CD4-positive, alpha-beta T cell (primary cell): ENCODE results near the gene DNM1L. TPM values are rescaled to one million over a fixed set of nuclear protein-coding genes. Genes with fewer than 3 reads are reported as not detected.

Experiments
- ATAC-seq: fragments of 200-7000 bp; cut with Tn5 transposase; one replicate; pipeline ENCODE4 v1.10.0; 2022; ENCODE audit warnings: mild to moderate bottlenecking; ENCODE audit not compliant: poor library complexity
- CTCF ChIA-PET: fragments of 350-600 bp; sonication (Branson Sonifier 250); formaldehyde crosslinking; loops from one replicate; lab custom pipeline; 2021; ENCODE audit warnings: antibody characterized with exemption, inconsistent platforms; lab: Charles Lee
- POLR2A ChIA-PET: fragments of 350-600 bp; sonication (Branson Sonifier 250); formaldehyde crosslinking; loops from one replicate; lab custom pipeline; 2021; ENCODE audit warnings: antibody characterized with exemption, inconsistent platforms; lab: Charles Lee
- DNase-seq, 14 experiments: peaks; one replicate each; pipeline ENCODE4 v3.0.0-alpha.2; 2013 to 2020; ENCODE audit warnings: mixed read lengths in 2 of 14
- H3K27ac ChIP-seq, 2 donors: one replicate each; pipeline versions ENCODE4 v1.5.1 to v1.7.0; 2013; ENCODE audit warnings: low read length in 2 of 2, low read depth in 1 of 2, mild to moderate bottlenecking in 1 of 2
- H3K27me3 ChIP-seq, 2 experiments: 1 replicate in 1 of 2; 2 replicates in 1 of 2; pipeline versions ENCODE4 v1.6.1 to v1.7.0; 2013; ENCODE audit warnings: low read length in 2 of 2, control low read depth in 1 of 2, mild to moderate bottlenecking in 1 of 2, moderate library complexity in 1 of 2; ENCODE audit not compliant: insufficient read depth in 2 of 2, control insufficient read depth in 1 of 2
- H3K36me3 ChIP-seq: one replicate; pipeline ENCODE4 v1.6.1; 2013; ENCODE audit warnings: low read length, control low read depth; ENCODE audit not compliant: insufficient read depth
- H3K4me1 ChIP-seq: one replicate; pipeline ENCODE4 v1.6.1; 2013; ENCODE audit warnings: low read length, control low read depth; ENCODE audit not compliant: insufficient read depth
- H3K4me3 ChIP-seq: one replicate; pipeline ENCODE4 v1.5.1; 2013; ENCODE audit warnings: mild to moderate bottlenecking, low read length, moderate library complexity
- H3K9me3 ChIP-seq, 2 experiments: 1 replicate in 1 of 2; 2 replicates in 1 of 2; pipeline versions ENCODE4 v1.6.1 to v1.7.0; 2013; ENCODE audit warnings: low read length in 2 of 2, mild to moderate bottlenecking in 2 of 2, control low read depth in 1 of 2, moderate library complexity in 1 of 2; ENCODE audit not compliant: control insufficient read depth in 1 of 2, insufficient read depth in 1 of 2
- H3K27ac Mint-ChIP-seq: one replicate; pipeline ENCODE4 v1.8.0; 2020; ENCODE audit warnings: mixed read lengths
- H3K27me3 Mint-ChIP-seq: one replicate; pipeline ENCODE4 v1.8.0; 2021; ENCODE audit warnings: mixed read lengths
- H3K36me3 Mint-ChIP-seq: one replicate; pipeline ENCODE4 v1.8.0; 2021; ENCODE audit warnings: low read depth, mixed read lengths
- H3K4me1 Mint-ChIP-seq: one replicate; pipeline ENCODE4 v1.8.0; 2021; ENCODE audit warnings: low read depth, mixed read lengths
- H3K4me3 Mint-ChIP-seq: one replicate; pipeline ENCODE4 v1.8.0; 2020; ENCODE audit warnings: mild to moderate bottlenecking, mixed read lengths
- H3K9me3 Mint-ChIP-seq: one replicate; pipeline ENCODE4 v1.8.0; 2020; ENCODE audit warnings: mixed read lengths
- CTCF ChIP-seq: fragments of 200-600 bp; IDR thresholded peaks from one replicate; pipeline ENCODE4 v1.8.0; 2022; ENCODE audit warnings: antibody characterized with exemption, mild to moderate bottlenecking
- intact Hi-C, 2 experiments: fragments of 100-400 bp; cut with DNase I in 1 of 2; cut with micrococcal nuclease in 1 of 2; formaldehyde crosslinking; loops; one replicate each; pipeline versions ENCODE4 v1.15.1 to v1.9.0; 2023 to 2025; cut with DNase I, micrococcal nuclease
- total RNA-seq, 174 experiments: library from RNA in 2 of 174; stranded (reverse) in 2 of 174; gene quantifications; one replicate each; pipeline ENCODE4 v1.2.3 and lab custom pipeline; 2021 to 2026

The DNM1L gene
- total RNA-seq, 2 experiments from 2014 or later = 70.9 to 74.6 TPM

- H3K36me3 ChIP-seq = no peaks in the 10 kb centered on the region
- no peak overlapping the region for H3K4me3 Mint-ChIP-seq
- CTCF ChIA-PET = no interaction called here
Measured at GRCh38 chr12:32761716-32762115, 82.6 kb downstream of the DNM1L start.

GRCh38 chr12:32765906-32766305 lies 86.8 kb downstream of the DNM1L start:
- Mint-ChIP-seq H3K36me3 (no peaks in the 10 kb centered on the region), H3K4me3 (no peak overlapping the region), H3K27me3 (peaks cover 41% of the 10 kb centered on the region), H3K9me3 (no peaks in the 10 kb centered on the region), H3K4me1 (no peaks in the 10 kb centered on the region), H3K27ac (no peak overlapping the region)
- ATAC-seq (no peak), DNase-seq (no peak)
- no peaks in the 10 kb centered on the region for H3K4me1 ChIP-seq
- peaks cover 2 to 6% of the 10 kb centered on the region in 2 experiments for H3K27me3 ChIP-seq
- no peaks in the 10 kb centered on the region for H3K36me3 ChIP-seq
- intact Hi-C loops = no loop called here
- H3K9me3 ChIP-seq = no peaks in the 10 kb centered on the region
- H3K4me3 ChIP-seq = no peak overlapping the region
- no peak for TF ChIP-seq CTCF
- ChIA-PET CTCF (no interaction called here), POLR2A (no interaction called here)
- no peak overlapping the region for H3K27ac ChIP-seq

More at GRCh38 chr12:32761716-32762115, 82.6 kb downstream of the DNM1L start:
- H3K36me3 Mint-ChIP-seq = no peaks in the 10 kb centered on the region
- H3K4me1 Mint-ChIP-seq = no peaks in the 10 kb centered on the region
- no peak for TF ChIP-seq CTCF
- intact Hi-C loops = no loop called here
- H3K27ac Mint-ChIP-seq = no peak overlapping the region
- ATAC-seq (no peak), DNase-seq (peak in 2 of 14 experiments; percentile 12 to 25)
- Histone ChIP-seq H3K27me3 (peaks cover 0 to 2% of the 10 kb centered on the region in 2 experiments), H3K27ac (no peak overlapping the region), H3K9me3 (no peaks in the 10 kb centered on the region), H3K4me3 (no peak overlapping the region), H3K4me1 (no peaks in the 10 kb centered on the region)
- no peaks in the 10 kb centered on the region for H3K9me3 Mint-ChIP-seq
- POLR2A ChIA-PET = no interaction called here
- peaks cover 18% of the 10 kb centered on the region for H3K27me3 Mint-ChIP-seq

- peaks cover 50% of the 10 kb centered on the region for H3K27me3 Mint-ChIP-seq
- no peaks in the 10 kb centered on the region for H3K36me3 Mint-ChIP-seq
- no peaks in the 10 kb centered on the region for H3K9me3 Mint-ChIP-seq
- POLR2A ChIA-PET = no interaction called here
- Histone ChIP-seq H3K27ac (no peak overlapping the region), H3K4me1 (no peaks in the 10 kb centered on the region), H3K27me3 (peaks cover 0 to 12% of the 10 kb centered on the region in 2 experiments), H3K9me3 (no peaks in the 10 kb centered on the region), H3K4me3 (no peak overlapping the region), H3K36me3 (no peaks in the 10 kb centered on the region)
- DNase-seq (no peak), ATAC-seq (no peak)
- TF ChIP-seq CTCF = no peak
- CTCF ChIA-PET = no interaction called here
- no peak overlapping the region for H3K4me3 Mint-ChIP-seq
- intact Hi-C loops = no loop called here
- no peak overlapping the region for H3K27ac Mint-ChIP-seq
- no peaks in the 10 kb centered on the region for H3K4me1 Mint-ChIP-seq
Measured at GRCh38 chr12:32768518-32768917, 89.4 kb downstream of the DNM1L start.
